ENCODE data around the gene SLC7A1.
A peak's percentile ranks its signal among the peaks of the same experiment; 100 is the strongest.
"Not testable (repeated sequence)": the region's sequence is repeated elsewhere in the genome, so short reads cannot be mapped to it uniquely, and the experiment has no call there.

The SLC7A1 gene

GRCh38 chr13:29595380-29596063 lies at the start of gene SLC7A1:
Gene SLC7A1 (minus strand): TSS chr13:29595688. CDS start chr13:29536188, 59,500 bp downstream.
- peak; percentile 96 for DNase-seq

DNA sequence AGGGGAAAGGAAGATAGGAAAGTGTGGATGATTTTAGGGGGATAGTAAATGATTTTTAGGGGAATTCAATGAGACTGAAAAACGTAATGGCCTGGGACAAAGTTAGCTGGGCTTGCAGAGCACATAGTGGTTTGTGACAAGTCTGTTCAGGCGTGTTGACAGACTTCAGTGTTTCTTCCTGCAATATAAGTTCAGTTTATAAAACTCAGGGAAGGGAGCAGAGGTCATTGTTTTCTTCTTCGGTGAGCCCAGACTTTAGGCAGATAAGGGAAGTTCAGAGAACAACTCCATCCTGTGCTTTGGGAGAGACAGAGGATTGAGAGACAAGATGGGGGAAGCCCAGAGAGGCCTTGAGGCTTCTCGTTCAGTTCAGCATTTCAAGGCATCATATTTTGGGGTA lies 45.2 kb upstream of the SLC7A1 start:
- DNase-seq: no peak

DNA sequence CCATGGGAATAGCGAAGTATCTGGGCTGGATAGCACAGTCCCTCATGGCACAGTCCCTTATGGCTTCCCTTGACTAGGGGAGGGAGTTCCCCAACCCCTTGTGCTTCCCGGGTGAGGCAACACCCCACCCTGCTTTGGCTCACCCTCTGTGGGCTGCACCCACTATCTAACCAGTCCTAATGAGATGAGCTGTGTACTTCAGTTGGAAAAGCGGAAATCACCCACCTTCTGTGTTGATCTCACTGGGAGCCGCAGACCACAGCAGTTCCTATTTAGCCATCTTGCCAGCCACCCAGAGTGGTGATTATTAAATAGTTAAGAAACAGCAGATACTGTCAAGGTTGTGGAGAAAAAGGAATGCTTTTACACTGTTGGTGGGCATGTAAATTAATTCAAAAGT lies 41.3 kb upstream of the SLC7A1 start:
- DNase-seq: not testable (repeated sequence)

DNA sequence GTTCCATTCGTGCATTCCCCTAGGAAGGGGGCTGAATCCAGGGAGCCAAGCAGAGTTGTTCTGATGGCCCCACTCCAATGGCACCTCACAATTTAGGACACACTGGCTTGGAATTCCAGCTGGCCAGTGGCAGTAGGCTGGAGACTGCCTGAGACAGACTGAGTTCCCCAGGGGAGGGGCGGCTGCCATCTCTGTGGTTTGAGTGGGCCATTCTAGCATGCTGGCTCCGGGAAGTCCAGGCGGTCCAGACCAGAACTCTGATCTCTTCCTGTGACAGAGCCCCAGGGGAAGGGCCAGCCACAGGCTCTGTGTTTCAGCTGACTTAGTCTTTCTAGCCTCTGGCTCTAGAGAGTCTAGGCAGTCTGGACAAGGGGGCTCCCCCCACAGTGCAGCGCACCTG lies 29.5 kb upstream of the SLC7A1 start:
- no peak for DNase-seq

- DNase-seq: no peak
These were observed 26.4 kb upstream of the SLC7A1 start for GRCh38 chr13:29621841-29622240.

DNA sequence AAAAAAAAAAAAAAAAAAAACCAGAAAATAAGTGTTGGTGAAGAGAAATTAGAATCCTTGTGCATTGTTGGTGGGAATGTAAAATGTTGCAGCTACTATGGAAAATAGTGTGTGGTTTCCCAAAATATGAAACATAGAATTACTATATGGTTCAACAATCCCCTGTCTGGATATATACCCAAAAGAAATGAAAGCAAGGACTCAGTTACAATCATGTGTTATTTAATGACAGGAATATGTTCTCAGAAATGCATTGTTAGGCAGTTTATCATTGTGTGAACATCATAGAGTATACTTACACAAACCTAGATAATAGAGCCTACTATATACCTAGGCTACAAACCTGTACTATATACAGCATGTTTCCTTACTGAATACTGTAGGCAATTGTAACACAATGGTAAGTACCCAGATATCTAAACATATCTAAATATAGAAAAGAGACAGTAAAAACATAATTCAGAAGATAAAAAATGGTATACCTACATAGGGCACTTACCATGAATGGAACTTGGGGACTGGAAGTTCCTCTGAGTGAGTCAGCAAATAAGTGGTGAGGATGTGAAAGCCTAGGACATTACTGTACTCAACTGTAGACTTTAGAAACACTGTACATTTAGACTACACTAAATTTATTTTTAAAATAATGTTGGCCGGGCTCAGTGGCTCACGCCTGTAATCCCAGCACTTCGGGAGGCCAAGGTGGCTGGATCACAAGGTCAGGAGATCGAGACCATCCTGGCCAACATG lies 25.7 kb upstream of the SLC7A1 start:
- DNase-seq: no peak

DNA sequence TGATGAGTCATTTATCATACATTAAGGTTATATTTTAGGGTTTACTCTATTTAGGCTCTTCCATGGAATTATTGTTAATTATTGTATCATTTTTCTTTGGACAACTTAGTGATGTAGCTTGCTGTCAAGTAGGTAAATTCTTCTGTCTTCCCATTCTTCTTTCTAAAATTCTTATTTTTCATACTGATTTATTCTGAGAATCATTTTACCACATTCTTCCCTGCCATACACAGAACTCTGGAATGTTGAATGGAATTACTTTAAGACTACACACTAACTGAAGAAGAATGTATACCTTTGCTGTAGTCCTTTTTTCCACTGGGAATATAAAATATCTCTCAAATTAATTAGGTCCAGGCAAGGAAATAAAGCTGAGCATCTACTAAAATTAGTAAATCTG lies 24.5 kb upstream of the SLC7A1 start:
- no peak for DNase-seq

GRCh38 chr13:29613101-29613500 lies 17.6 kb upstream of the SLC7A1 start:
- no peak for DNase-seq

DNA sequence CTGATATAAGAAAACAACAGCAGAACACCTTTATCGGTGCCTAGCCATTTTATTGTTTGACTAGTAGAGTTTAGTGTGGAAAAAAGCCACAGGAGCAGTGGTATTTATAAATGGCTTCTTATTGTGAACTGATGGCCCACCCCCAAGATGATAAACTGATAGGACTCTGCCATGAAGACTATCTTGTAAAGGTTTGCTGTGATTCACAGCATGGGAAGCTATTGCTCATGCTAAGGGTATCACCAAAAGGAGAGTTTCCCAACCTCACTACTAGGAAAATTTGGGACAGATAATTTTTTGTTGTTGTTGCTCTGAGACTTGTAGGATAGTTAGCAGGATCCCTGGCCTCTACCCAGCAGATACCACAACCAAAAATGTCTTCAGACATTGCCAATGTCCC lies 12.0 kb upstream of the SLC7A1 start:
- no peak for DNase-seq

- DNase-seq: no peak
These were observed 10.5 kb upstream of the SLC7A1 start for GRCh38 chr13:29605860-29606526.

DNA sequence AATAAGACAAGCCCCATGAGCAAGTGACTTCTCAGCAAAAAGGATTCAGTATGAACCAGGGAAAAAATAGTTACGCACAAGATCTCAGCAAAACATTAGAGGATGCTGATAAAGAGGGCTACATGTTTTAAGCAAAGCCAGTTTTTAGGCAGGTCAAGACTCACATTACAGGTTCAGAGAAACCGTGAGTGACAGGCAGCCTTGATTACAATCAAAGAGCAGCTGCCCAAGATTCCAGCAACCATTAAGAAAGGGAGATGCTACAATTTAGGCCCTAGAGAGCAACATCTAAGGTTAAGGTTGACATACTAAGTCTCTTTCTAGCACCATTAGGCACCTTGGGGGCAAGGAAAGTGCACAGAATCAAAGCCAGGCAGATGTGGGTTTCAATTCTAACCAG lies 2.8 kb upstream of the SLC7A1 start:
- no peak for DNase-seq

DNA sequence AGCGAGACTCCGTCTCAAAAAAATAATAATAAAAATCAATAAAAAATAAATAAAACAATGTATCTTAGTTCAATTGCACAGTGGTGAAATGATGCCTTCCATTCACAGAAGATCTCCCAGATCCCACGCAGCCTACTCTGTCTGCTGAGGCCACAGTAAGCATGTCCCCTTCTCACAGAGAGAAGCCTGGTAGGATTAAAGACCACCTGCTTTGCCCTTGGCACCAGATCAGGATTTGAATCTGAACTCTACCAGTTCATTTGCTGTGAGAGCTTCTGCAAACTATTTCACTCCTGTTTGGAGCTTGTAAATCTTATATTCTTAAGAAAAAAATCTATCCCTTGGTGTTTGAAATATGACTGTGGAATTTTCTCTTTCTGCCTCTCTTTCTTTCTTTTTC lies 2.2 kb upstream of the SLC7A1 start:
- DNase-seq: no peak

- no peak for DNase-seq
These were observed 1.8 kb upstream of the SLC7A1 start for GRCh38 chr13:29597246-29597645.

DNA sequence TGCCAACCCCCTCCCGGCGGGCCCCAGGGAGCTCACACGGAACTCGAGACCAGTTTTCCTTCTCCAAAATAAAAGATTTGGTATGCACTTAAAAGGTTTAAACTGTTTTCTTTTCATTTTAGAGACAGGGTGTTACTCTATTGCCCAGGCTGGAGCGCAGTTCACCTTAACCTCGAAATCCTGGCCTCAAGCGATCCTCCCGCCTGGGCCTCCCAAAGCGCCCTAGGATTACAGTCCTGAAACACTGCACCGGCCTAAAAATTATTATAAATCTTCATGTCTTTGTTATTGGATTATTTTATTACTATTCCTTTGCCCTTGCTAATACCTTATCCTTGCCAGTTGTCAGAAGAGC lies 553 bp upstream of the SLC7A1 start:
- no peak for DNase-seq

GRCh38 chr13:29594710-29595379 lies 643 bp downstream of the SLC7A1 start:
- no peak for DNase-seq

- DNase-seq: peak; percentile 65
These were observed 1.2 kb downstream of the SLC7A1 start for GRCh38 chr13:29594303-29594709.

- DNase-seq: peak; percentile 19
These were observed 1.7 kb downstream of the SLC7A1 start for GRCh38 chr13:29593605-29594297.

DNA sequence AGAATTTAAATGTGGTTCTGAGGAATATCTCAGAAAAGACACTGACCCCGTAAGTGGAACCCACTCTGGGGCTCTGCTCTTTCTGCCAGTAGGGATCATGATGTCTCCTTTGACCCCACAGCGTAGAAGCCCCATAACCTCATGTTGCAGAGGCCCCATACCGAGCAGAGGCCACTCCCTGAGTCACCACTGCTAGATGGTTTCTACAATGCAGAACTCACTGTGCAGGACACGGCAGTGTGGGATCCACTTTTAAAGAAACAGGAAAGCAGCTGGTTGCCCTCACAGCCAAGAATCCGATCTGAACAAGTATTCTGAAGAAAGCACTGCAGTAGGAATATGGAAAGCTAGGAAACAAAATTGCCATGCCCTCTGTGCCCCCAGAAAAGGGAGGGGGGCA lies 4.2 kb downstream of the SLC7A1 start:
- no peak for DNase-seq

DNA sequence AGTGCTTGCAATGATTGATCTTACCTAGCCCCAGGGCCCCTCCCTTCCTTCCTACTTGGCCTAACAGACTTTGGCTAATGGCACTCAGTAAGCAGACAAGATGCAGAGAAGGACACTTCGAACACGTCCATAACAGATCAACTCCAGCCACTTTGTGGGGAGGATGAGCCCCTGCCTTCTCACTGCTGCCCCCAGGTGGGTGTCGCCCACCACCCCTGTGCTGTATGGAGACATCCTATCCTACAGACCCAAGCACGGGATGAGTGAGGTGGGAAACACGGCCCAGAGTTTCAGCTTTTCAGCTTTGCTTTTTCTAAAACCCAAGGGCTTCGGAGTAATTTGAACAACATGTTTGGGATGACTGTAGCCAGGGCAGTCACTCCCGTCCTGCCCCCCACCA lies 5.5 kb downstream of the SLC7A1 start:
- no peak for DNase-seq

GRCh38 chr13:29589234-29589633 lies 6.3 kb downstream of the SLC7A1 start:
- DNase-seq: no peak

DNA sequence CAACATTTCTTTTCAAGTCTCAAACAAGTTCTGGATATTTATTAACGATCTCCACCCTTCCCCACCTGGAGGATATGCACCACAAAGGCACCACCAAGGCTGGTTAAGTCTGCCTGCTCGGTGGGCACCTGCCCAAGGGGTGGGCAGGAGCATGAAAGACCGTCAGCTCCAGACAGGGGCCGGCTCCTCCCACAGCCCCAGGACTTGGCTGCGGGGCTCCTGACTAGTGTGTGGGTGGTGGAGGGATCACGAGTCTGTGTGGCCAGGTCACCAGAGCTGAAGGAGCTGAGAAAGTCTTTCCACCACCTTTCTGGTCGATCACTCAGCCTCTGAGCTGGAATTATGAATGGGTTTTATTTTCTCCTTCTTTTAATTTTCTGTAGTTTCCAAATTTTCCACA lies 7.8 kb downstream of the SLC7A1 start:
- DNase-seq: no peak

DNA sequence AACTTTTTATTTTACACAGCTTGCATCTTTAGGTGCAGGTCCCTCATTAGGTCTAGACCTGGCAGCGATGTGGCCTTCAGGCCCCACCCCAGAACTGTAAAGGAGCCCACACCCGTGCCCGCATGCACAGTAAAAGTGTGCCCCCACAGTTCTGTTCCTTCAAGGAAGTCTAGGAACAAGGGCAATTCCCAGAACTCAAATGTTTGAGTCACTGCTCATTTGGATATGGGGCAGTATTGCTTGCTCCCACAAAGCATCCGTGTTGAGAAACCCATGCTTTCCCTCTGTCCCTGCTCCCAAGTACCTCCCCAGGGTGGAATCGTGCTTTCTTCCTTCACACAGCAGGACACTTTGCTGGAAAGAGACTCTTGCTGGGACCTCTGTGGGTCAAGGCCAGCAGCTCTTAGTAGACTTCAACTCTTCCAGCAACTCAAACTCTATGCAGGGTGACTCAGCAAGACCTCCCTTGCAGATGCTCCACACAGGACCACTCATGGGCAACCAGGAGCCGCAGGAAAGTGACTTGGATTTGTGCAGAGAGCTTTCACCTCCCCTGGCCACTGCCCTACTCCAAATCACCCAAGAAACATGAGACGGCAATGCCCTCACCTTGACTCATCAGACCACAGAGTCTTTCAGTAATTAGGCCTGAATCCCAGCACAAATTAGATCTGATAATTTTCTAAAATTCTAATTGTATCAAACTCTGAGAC lies 12.3 kb downstream of the SLC7A1 start:
- DNase-seq: no peak

All from NCI-H748 treated with DMSO at 0.1 percent for 48 hours (cell line).